GM18858 (cell line): ENCODE data around the gene DAB2.
"Not testable (repeated sequence)": the region's sequence is repeated elsewhere in the genome, so short reads cannot be mapped to it uniquely, and the experiment has no call there.

Source experiments
- ATAC-seq: cut with Tn5 transposase; IDR thresholded peaks from one replicate; pipeline ENCODE4 v1.9.1; 2021; ENCODE audit not compliant: unreplicated experiment

Gene DAB2

DNA sequence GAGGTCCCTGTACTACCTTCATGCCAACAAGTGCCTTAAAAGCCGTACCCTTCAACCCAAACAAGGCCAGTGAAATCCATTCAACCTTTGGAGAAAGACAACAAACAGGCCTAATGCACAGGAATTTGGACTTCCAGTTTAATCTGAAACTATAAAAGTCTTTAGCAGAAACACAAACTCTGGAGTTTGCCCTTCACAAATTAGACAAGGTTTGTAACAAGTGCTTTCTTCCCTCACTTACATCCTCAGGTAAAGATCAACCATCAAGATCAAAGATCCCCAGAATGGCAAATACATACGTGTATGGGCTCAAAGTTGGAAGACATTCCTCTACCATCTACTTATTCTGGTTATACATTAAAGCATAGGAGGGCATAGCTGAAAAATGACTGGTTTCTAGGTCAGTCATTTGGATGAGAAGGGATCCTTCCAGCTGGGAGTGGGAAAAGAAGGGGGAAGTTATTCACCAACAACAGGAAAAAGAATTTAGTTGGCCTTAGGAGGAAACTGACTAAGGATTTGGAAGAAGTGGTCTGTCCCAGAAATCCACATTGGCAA is 2.0 kb downstream of the DAB2 start:
- ATAC-seq, result no peak

DNA sequence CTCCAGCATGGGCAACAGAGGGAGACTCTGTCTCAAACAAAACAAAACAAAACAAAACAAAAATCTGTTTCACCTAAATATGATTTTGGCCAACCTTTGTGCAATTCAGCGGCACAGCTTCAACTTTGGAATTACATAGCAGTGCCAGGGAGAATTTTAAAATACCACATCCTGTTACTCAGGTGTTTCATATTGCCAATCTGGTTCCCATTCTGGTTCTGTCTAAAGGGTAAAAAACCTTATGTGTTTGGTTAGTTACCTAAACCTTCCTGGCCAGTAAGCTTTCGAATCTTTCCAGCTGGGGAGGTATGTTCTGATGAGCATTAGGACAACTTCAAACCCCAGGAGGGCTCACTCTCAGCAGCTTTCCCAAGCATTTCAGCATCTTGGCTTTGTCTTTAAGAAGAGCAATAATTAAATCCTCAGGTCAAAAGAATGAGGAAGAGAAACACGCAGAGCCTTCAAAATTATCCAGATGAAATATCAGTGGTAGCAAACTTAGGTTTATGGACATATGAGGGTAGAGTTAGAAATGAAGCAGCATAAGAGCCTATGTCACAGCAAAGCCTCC is 2.7 kb downstream of the DAB2 start:
- ATAC-seq, result no peak

DNA sequence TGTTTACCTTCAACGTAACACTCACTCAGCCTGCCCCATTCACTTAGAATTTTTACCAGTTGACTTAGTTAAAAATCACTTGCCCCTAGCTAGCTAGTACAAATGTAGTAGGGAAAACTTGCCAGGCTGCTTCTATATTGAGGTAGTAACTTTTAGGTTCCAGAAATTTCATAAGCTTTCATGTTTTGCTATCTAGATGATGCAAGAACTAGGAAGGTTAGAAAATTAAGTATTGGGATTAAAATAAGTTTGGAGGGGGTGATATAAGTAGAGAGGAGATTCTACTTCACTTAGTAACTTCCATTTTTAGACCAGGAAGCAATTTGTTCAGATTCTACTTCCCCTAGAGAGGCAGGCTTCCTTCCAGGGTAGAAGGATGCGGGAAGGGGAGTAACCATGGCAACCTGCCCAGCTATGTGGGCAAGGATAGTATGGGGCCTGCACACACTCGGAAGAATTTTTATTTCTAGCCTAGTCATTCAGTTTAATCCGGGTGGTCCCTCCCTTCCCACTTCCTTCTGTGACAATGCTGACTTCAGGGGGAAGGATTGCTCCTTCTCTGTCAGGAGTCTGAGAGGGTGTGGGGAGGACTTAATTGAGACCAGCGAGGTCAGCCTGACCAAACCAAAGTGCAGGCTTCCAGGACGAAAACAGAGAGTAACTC is 4.2 kb downstream of the DAB2 start:
- ATAC-seq, result no peak

DNA sequence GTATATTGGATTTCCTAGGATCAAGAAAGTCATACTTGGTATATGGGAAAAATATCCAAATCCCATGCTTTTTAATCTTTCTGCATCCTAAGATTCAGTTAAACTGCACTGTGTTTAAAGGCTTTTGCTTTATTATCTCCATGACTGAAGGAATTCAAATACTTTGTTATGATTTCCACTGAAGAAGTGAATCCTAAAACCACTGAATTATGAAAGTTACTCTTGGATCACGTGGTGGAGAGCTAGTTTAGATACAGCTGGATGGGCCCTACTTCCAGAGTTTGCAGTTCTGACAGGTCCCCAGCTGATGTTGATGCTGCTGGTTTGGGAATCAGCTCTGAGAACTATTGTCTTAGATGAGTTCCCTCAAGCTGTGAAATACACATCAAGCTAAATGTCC is 5.0 kb downstream of the DAB2 start:
- no peak for ATAC-seq

DNA sequence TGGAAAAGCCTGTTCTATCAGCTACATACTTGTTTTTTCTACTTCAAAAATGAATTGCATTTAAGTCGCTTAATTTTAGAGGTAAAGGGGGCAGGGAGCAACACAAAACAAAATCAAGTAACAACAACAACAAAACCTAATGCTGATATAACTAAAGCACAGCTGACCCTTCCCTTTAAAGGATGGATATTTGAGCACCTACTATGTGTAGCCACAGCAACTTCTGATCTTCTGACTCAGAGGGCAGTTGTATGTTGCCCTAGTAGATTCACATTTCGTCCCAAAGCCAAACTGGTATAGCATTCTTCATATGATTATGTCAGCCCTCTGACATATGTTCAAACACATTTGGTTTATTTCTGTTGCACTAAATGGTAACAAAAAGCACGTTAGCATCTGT is 6.8 kb downstream of the DAB2 start:
- no peak for ATAC-seq

DNA sequence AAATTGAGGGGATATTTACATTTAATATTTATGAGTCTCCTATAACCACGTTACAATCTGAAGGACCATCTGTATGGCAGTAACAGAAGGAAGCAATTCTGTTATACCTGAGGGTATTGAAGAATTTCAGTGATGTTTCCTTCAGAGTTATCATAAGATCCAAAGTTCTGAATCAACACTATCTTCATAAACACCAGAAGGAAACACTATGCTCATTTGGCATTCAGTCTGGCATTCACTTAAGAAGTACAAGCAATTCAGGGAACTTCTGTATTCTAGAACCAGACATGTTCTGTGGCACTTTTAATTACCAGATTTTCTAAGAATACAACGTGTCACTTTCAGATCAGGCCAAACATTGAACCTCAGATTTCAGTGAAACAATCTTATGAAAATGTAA is 9.6 kb downstream of the DAB2 start:
- no peak for ATAC-seq

DNA sequence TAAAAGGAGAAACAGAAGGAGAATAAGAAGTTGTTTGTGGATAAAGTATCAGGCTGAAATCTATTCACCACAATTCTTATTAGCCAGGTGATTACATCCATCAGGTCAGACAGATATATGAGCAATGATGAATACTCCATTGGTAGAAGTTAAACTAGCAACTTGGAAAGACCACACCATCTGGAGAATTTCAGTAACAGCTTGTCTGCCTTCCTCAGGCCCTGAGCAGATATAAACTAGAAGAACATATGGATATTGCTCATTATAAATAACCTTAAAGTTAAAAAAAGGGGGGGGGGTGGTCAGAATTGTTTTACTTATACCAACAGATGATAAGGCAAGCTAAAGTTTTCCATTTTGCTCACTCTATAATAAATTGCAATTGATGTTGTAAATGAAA is 10.4 kb downstream of the DAB2 start:
- no peak for ATAC-seq

DNA sequence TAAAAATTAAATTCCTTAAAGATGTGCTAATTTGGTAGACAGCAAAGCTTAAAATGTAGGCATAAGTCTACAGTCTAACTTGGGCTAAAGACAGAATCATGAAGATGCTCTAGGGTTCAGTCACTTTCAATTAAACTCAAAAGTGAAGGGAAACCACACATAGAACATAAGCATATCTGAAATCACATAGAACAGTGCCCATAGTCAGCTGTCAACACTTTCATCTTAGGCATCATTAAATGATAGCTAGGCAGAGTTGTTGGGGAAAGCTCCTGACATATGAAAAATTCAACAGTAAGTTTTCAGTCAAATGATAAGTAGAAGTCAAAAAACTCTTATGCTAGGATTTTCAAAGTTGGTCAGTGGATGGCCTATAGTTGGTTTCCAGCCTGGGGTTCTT is 11.0 kb downstream of the DAB2 start:
- ATAC-seq, result no peak

DNA sequence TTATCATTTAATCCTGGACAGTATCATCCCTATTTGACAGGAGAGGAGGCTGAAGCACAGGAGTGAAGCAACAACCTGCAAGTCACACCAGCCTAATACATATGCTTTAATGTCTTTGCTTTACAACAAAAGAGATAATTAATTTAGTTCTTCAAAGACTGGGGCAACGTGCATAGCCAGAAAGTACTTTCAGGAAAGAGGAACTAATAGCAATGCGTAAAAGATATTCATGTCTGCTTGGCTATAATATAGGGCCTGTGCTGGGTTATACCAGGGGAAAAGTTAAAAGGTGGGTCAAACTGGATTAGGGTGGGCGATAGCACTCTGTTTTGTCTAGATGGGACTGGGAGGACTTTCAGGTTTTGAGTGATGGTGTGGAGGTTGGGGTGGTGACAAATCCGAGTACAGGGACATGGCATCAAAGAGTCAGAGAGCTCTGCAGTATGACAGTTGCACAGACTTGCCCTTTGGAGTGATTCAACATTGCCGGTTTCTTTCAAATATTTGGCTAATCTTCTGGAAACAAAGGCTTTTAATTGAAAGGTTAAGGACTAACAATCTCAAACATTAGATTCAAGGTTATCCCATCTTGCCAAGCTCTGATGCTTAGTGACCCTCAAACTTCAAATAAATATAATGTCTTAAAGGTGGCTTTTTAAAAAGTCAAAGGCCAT is 11.9 kb downstream of the DAB2 start:
- no peak for ATAC-seq

DNA sequence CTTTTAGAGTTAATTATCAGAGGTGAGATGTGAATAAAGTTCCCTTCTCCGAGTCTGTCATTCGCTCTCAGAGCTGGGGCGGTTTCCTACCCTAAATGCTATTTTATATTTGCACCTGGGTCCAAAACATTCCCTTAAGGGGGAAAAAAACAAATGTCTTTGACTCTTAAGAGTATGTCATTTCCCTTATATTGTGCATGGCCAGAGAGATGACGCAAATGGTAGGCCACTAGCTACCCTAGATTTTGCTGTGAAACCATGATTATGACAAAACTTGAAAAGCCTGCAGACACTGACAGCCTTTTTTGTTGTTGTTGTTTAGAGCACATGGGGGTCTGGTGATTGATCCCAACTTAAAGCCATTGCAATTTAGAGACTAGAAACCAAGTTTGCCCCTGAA is 12.8 kb downstream of the DAB2 start:
- ATAC-seq, result no peak

DNA sequence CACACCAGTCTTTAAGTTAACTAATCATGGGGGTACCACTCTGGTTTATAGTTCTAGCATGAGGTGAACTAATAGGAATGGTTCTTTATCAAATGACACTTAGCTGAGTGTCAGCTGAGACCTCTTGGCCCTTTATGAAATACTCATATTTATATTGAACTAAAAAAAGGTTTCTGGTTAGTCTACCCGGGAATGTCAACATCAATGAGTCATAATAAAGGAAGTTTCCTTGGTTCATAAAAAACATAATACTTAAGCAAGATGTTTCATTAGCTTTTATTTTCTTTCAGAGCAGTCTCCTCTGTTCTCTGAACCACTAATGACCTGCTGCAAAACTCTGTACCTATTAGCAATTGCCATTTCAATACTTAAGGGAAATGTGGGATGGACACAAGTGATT is 13.7 kb downstream of the DAB2 start:
- ATAC-seq, result no peak

DNA sequence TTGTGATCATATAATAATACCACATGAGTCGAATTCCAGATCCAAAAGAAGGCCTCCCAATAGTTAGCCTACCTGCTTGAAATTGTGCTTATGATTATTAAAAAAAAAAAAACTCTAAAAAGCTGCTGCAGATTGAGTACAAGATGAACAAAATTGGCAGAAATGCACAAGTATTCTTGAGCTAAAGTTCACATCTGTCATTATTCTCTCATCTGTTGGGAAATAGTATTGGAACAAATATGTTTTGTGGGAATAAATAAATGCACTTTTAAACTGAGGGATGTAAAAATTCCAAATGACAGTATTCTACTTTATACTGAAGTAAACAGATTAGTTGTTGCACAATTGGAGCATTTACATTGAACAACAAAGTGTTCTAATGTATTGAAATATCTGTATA is 15.7 kb downstream of the DAB2 start:
- no peak for ATAC-seq

DNA sequence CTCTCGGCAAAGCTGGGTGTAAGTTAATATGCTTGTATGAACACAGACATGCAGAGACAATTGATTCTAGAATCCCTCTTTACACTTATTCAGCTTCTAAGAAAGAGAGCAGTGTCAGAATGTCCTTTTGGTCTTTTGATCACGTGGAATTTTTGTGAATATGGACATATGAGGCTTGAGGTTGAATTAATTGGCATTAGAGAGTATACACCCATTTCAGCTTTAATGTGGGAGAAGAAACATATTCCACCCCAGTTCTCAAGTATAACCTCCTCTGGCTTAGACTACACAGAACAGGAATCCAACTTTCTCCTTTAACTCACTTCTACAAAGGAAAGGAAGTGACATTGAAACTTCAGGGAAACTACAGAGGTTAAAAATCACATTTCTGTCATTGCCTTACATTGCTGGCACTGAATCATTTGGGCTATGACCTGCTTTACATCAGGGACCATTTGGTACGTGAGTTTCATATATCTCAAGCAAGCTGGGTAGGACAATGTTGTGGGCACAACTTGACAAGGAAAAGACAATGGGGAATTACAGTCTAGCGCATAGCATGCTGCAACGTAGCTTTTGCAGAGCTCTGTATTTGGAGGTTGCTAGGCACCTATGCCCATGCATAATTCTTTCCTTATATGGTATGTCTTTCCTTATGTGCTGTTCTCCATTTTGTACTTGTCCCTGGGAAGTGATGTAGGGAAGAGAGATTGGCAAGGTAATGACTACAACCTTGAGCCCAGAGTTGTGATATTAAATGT is 19.5 kb downstream of the DAB2 start:
- no peak for ATAC-seq

DNA sequence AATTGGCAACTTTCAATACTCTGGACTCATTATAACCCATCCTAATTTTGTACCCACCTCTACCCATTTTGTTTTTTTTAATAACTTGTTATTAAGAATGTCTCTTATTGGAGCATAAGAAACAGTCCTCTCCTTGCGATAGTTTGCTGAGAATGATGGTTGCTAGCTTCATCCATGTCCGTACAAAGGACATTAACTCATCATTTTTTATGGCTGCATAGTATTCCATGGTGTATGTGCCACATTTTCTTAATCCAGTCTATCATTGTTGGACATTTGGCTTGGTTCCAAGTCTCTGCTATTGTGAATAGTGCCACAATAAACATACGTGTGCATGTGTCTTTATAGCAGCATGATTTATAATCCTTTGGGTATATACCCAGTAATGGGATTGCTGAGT is 21.0 kb downstream of the DAB2 start:
- not testable (repeated sequence) for ATAC-seq

DNA sequence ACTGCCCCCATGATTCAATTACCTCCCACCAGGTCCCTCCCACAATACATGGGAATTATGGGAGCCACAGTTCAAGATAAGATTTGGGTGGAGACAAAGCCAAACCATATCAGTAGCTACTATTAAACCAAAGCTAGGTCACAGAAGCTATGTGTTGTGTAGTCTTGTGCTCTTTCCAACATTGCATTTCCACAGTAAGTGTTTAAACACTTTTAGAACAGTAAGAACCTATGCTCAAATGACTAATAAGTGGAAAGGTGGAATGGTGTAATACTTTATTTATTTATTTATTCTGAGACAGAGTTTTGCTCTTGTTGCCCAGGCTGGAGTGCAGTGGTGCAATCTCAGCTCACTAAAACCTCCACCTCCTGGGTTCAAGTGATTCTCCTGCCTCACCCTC is 22.6 kb downstream of the DAB2 start:
- not testable (repeated sequence) for ATAC-seq

DNA sequence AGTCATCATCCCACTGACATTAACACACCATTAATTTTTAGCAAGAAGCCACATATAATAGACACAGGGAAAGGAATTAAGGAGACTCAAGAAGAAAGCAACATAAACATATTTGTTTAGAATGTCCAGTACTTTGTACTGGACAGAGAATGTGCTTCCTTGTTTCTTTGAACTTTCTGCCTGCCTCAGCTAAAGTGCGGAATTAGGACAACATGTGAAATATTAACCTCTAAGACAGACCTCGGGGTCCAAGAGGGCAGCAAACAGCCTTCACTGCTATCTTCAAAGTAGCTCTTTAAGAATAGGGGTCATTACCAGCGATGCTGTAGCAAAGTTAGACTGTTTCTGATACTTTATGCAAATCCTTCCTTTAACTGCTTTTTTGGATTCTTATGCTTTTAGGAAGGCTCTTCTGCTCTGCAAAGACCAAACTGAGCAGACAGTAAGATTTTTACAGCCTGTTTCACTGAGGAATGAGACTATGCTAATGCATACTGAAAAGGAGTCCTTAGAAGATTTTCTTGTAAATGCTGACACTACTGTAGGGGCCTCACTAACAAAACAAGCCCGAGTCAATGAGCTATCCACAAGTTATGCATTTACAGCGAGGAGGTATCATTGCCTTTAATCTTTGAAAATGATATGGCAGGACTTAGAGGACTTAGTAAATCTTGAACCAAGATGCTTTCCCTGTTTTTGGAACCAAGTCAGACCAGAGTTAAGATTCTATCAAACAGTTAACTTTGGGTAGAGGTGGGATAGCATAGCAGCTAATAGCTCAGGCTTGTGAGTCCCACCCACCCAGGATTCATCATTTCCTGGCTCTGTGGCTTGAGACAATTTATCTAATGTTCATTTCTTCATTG is 23.8 kb downstream of the DAB2 start:
- ATAC-seq, result no peak

DNA sequence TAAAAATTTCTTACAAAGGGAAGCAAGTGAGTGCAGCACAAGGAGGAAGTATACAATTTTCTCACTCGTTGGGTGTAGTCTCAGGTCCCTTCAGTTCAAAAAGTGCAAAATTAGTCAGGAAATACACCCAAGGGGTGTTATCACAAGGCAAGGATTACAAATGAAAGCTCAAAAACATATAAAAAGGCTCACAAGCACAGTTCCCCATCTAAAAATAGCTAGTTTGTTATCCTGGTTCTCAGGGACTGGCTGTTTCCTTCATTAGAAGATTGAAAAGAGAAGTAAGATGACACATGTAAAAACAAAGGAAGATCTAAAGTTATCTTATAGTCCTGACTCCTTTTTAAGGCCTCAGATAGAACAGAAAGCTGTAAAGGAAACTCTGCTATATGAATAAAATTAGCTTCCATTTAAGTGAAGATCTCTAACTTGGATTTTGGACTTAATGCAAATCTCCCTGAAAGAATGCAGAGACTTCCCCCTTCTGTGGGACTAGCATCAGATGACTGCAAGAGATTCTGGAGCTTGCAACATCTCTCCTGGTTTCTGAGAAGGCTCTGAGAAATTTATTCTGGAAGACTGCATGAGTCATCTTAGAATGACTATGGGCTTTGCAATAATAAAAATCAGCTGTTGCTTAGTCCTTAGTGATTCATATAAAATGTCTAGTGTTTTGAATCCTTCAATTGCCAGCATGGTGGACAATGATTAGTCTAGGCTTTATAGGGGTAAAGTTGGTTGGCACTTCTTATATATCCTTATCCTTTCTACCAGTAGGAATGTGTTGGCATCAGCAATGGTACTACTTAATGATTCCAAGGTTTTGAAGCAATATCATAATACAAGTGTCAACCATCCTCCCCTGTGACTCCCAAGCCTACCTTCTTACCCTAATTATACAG is 25.4 kb downstream of the DAB2 start:
- no peak for ATAC-seq

DNA sequence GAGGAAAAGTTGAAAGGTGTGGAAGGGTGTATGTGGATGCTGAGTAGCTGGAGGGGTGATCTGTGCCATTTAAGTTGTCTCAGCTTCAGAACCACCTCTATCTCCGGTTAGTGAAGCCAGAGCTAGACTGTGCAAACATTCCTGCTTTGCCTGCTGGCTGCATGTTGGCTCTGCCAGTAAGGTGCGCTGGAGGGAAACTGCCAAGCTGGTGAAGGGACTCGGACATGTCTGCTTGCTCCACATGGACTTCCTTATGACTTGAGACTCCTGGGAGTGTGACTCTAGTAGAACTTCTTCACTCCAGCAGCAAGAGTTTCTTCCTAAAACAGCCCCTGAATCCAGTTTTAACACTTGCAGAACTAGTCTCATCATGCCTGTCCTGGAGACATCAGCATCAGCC is 27.9 kb downstream of the DAB2 start:
- no peak for ATAC-seq

DNA sequence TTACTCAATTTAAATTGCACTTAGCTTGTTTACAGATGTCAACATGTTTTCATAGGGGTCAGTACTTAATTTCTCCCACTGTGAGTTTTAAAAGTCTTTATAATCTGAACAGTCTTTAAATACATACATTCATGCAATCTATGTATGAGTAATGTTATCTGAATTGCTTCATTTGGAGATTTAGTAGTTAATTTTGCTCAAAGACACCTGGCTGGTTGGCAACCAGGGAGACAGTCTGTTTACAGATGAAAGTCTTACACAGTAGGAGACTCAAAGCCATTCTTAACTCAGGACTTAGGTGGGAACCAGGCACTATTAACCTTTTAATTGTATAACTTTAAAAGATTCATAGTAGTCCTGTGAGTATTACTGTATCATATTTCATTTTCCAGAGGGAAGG is 29.3 kb downstream of the DAB2 start:
- no peak for ATAC-seq

DNA sequence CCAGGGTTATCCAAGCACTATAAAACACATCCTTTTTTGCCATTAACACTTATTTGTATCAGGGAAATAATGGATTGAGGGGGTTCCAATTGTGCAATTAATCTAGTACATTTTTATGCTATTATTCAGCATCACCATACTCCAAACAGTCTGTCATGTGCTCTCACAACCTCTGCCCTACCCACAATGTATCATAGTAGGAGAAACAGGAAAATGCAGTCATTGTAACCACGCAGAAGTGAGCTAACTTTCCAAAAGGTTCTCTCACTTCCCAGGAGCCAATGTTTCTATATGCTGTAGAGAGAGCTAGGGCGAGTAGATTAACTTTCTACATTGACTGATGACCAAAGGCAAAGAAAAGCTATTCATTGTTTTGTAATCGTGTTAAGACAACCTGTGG is 29.8 kb downstream of the DAB2 start:
- ATAC-seq, result no peak
